ENCODE data around the gene DENND5B. TPM values are rescaled to one million over a fixed set of nuclear protein-coding genes. Genes with fewer than 3 reads are reported as not detected.

DENND5B gene
- total and polyA plus RNA-seq, 2 of the 4 experiments (the other 2 are of a cell fraction) = 5.5 to 13.4 TPM

- no peak overlapping the region for H3K4me2 ChIP-seq (ENCODE audit: low read depth, low read length)
- no peak overlapping the region for H2AK5ac ChIP-seq (ENCODE audit: low read depth, low read length)
- H3K4ac ChIP-seq (ENCODE audit: low read depth, low read length) = no peak overlapping the region
- no peaks in the 10 kb centered on the region for H3K9me3 ChIP-seq (ENCODE audit: control insufficient read depth, insufficient read depth, low read length)
- no peak overlapping the region for H2BK5ac ChIP-seq (ENCODE audit: low read depth, low read length, poor library complexity, severe bottlenecking)
- H3K14ac ChIP-seq (replicated peaks; ENCODE audit: low read depth, low read length) = no peak overlapping the region
- H2AK9ac ChIP-seq (replicated peaks; ENCODE audit: low read depth, low read length, poor library complexity) = no peak overlapping the region
- no peak overlapping the region for H3K56ac ChIP-seq (ENCODE audit: extremely low read depth, insufficient read depth, low read length)
- H4K91ac ChIP-seq (ENCODE audit: insufficient read depth, low read depth, low read length) = no peak overlapping the region
- in situ Hi-C loops (cut with MboI; ENCODE audit: low sequenced_read_pairs) = no loop called here
- H3K4me1 ChIP-seq (ENCODE audit: control insufficient read depth, insufficient read depth, low read length) = peaks cover 9% of the 10 kb centered on the region
- peaks cover 4% of the 10 kb centered on the region; the same call in 1 of the 2 replicates for H3K9me1 ChIP-seq (ENCODE audit: insufficient read depth, low read length)
- H2BK20ac ChIP-seq (ENCODE audit: low read depth, low read length) = no peak overlapping the region
- ATAC-seq (ENCODE audit: low read depth) (no peak), DNase-seq (no peak)
- H3K23ac ChIP-seq (ENCODE audit: low read depth, low read length) = no peak overlapping the region
- no peaks in the 10 kb centered on the region for H3K36me3 ChIP-seq (ENCODE audit: control insufficient read depth, insufficient read depth, low read length)
- H4K20me1 ChIP-seq (ENCODE audit: insufficient read depth, low read length) = no peaks in the 10 kb centered on the region
- H3K18ac ChIP-seq (ENCODE audit: low read depth, low read length) = no peak overlapping the region
- H3K9ac ChIP-seq (ENCODE audit: low read depth, low read length) = no peak overlapping the region
- H2BK120ac ChIP-seq (ENCODE audit: low read depth, low read length) = no peak overlapping the region
- H4K5ac ChIP-seq (ENCODE audit: low read depth, low read length) = no peak overlapping the region
- ChIA-PET POLR2A (ENCODE audit: unreplicated experiment) (no interaction called here), CTCF (no interaction called here)
- no peak overlapping the region for H4K8ac ChIP-seq (ENCODE audit: low read depth in 2 of 2, low read length in 2 of 2)
- H3K79me1 ChIP-seq (ENCODE audit: low read depth in 1 of 2, low read length in 2 of 2) = peaks cover 10 to 21% of the 10 kb centered on the region in 2 experiments; a peak in 2 of 4 replicates
- WGBS, 2 experiments (ENCODE audit: extremely low coverage in 2 of 2, insufficient read length in 1 of 2) = no CpG with 5 or more reads among the region's 4 CpGs
- dilution Hi-C loops (cut with HindIII; ENCODE audit: low sequenced_read_pairs, unreplicated experiment) = no loop called here
- no peak overlapping the region for H3K27ac ChIP-seq (ENCODE audit: insufficient read depth, low read length)
- intact Hi-C loops (cut with micrococcal nuclease) = no loop called here
- no TSS peak for BruUV-seq (replicated peaks)
- H2BK15ac ChIP-seq (ENCODE audit: low read depth, low read length) = no peak overlapping the region
- H3K4me3 ChIP-seq (ENCODE audit: insufficient read depth, low read depth, low read length) = no peak overlapping the region
- TF ChIP-seq FOS (IDR thresholded peaks at IDR 0.05; ENCODE audit: low read depth, low read length) (no peak), RAD21 (IDR thresholded peaks at IDR 0.05; ENCODE audit: low read length) (no peak), MAFK (IDR thresholded peaks at IDR 0.05; ENCODE audit: low read depth, low read length) (no peak), CTCF (conservative IDR thresholded peaks at IDR 0.05; ENCODE audit: low read depth, low read length) (no peak), MAZ (IDR thresholded peaks at IDR 0.05; ENCODE audit: borderline replicate concordance, low read depth, low read length) (no peak), RCOR1 (IDR thresholded peaks at IDR 0.05; ENCODE audit: insufficient replicate concordance, low read length) (no peak), NFE2L2 (IDR thresholded peaks at IDR 0.05; ENCODE audit: low read depth, low read length) (no peak), USF2 (IDR thresholded peaks at IDR 0.05; ENCODE audit: low read depth, low read length) (no peak)
- no peak overlapping the region for H2AFZ ChIP-seq (replicated peaks; ENCODE audit: low read length, poor library complexity)
- H3K27me3 ChIP-seq (ENCODE audit: control insufficient read depth, insufficient read depth, low read length) = no peaks in the 10 kb centered on the region
Measured at GRCh38 chr12:31488737-31489338, 102.1 kb downstream of the DENND5B start.

Measured in IMR-90 (cell line).